Stimulated activated CD8-positive, alpha-beta memory T cell treated with anti-CD3 and anti-CD28 coated beads, Interleukin-12 subunit alpha, Interleukin-12 subunit beta, amount 100 ng/mL, for 4 hours (primary cell): ENCODE data around the gene EPHA1.

ENCODE experiments used
- DNase-seq: peaks from one replicate; pipeline ENCODE4 v3.0.0-alpha.2; 2020; ENCODE audit warnings: low read depth

The EPHA1 gene

GRCh38 chr7:143408686-143409561 is at the start of gene EPHA1:
TSS of gene EPHA1 (minus strand) at chr7:143408856. CDS start at chr7:143408805, 51 bp downstream.
- no peak for DNase-seq

- no peak for DNase-seq
Observed at GRCh38 chr7:143458263-143458662, 49.6 kb upstream of the EPHA1 start.

GRCh38 chr7:143456992-143457793 is 48.5 kb upstream of the EPHA1 start:
- DNase-seq = no peak

- DNase-seq = no peak
Observed at GRCh38 chr7:143455942-143456341, 47.3 kb upstream of the EPHA1 start.

GRCh38 chr7:143455491-143455890 is 46.8 kb upstream of the EPHA1 start:
- DNase-seq = no peak

- DNase-seq = no peak
Observed at GRCh38 chr7:143454091-143454680, 45.5 kb upstream of the EPHA1 start.

- DNase-seq = no peak
Observed at GRCh38 chr7:143452495-143452894, 43.8 kb upstream of the EPHA1 start.

GRCh38 chr7:143451746-143452145 is 43.1 kb upstream of the EPHA1 start:
- no peak for DNase-seq

GRCh38 chr7:143451122-143451521 is 42.5 kb upstream of the EPHA1 start:
- DNase-seq = no peak

- DNase-seq = no peak
Observed at GRCh38 chr7:143449793-143450192, 41.1 kb upstream of the EPHA1 start.

- no peak for DNase-seq
Observed at GRCh38 chr7:143448429-143448828, 39.8 kb upstream of the EPHA1 start.

GRCh38 chr7:143447466-143447865 is 38.8 kb upstream of the EPHA1 start:
- DNase-seq = no peak

GRCh38 chr7:143444785-143445184 is 36.1 kb upstream of the EPHA1 start:
- DNase-seq = no peak

GRCh38 chr7:143444063-143444782 is 35.6 kb upstream of the EPHA1 start:
- DNase-seq = no peak

GRCh38 chr7:143443153-143443552 is 34.5 kb upstream of the EPHA1 start, which contains the start of gene TAS2R60:
TSS of gene TAS2R60 (plus strand) at chr7:143443453. CDS start at chr7:143443453, 0 bp downstream.
- no peak for DNase-seq

- DNase-seq = no peak
Observed at GRCh38 chr7:143439866-143440265, 31.2 kb upstream of the EPHA1 start.

GRCh38 chr7:143437578-143437977 is 28.9 kb upstream of the EPHA1 start:
- DNase-seq = no peak

GRCh38 chr7:143436325-143436946 is 27.8 kb upstream of the EPHA1 start:
- no peak for DNase-seq

- DNase-seq = no peak
Observed at GRCh38 chr7:143435266-143435665, 26.6 kb upstream of the EPHA1 start.

- no peak for DNase-seq
Observed at GRCh38 chr7:143434660-143435059, 26.0 kb upstream of the EPHA1 start.

GRCh38 chr7:143433759-143434158 is 25.1 kb upstream of the EPHA1 start:
- DNase-seq = no peak
